IPS-NIHi7 (cell line): ENCODE results near the gene ZMAT3.
A peak's percentile ranks its signal among the peaks of the same experiment; 100 is the strongest.
"Not testable (repeated sequence)": the region's sequence is repeated elsewhere in the genome, so short reads cannot be mapped to it uniquely, and the experiment has no call there.

Experiments
- DNase-seq: peaks from one replicate; pipeline ENCODE4 v3.0.0; 2012; ENCODE audit warnings: mixed read lengths; ENCODE audit errors: extremely low spot score

The ZMAT3 gene

GRCh38 chr3:179068779-179069530, 2.7 kb downstream of the ZMAT3 start:
- DNase-seq: peak; percentile 37

- DNase-seq: no peak
Measured at GRCh38 chr3:179067839-179068238, 3.8 kb downstream of the ZMAT3 start.

- no peak for DNase-seq
Measured at GRCh38 chr3:179067291-179067690, 4.3 kb downstream of the ZMAT3 start.

GRCh38 chr3:179063945-179064560, 7.6 kb downstream of the ZMAT3 start:
- DNase-seq: no peak

- DNase-seq: no peak
Measured at GRCh38 chr3:179056326-179056725, 15.3 kb downstream of the ZMAT3 start.

- DNase-seq: not testable (repeated sequence)
Measured at GRCh38 chr3:179054565-179054964, 17.0 kb downstream of the ZMAT3 start.

- DNase-seq: no peak
Measured at GRCh38 chr3:179046497-179047353, 24.9 kb downstream of the ZMAT3 start.

- DNase-seq: no peak
Measured at GRCh38 chr3:179045719-179046402, 25.7 kb downstream of the ZMAT3 start.

GRCh38 chr3:179038899-179039251, 32.7 kb downstream of the ZMAT3 start:
- DNase-seq: not testable (repeated sequence)

GRCh38 chr3:179038216-179038898, 33.3 kb downstream of the ZMAT3 start:
- DNase-seq: no peak

- DNase-seq: peak; percentile 13
Measured at GRCh38 chr3:179037351-179037750, 34.3 kb downstream of the ZMAT3 start.

- DNase-seq: no peak
Measured at GRCh38 chr3:179036626-179037300, 34.8 kb downstream of the ZMAT3 start.

- no peak for DNase-seq
Measured at GRCh38 chr3:179036226-179036625, 35.4 kb downstream of the ZMAT3 start.

GRCh38 chr3:179035232-179035631, 36.4 kb downstream of the ZMAT3 start:
- no peak for DNase-seq

- not testable (repeated sequence) for DNase-seq
Measured at GRCh38 chr3:179033304-179033657, 38.3 kb downstream of the ZMAT3 start.

GRCh38 chr3:179032454-179033303, 38.9 kb downstream of the ZMAT3 start:
- DNase-seq: not testable (repeated sequence)

GRCh38 chr3:179029096-179029495, 42.5 kb downstream of the ZMAT3 start:
- DNase-seq: no peak

- DNase-seq: no peak
Measured at GRCh38 chr3:179028408-179028807, 43.2 kb downstream of the ZMAT3 start.

- peak; percentile 17 for DNase-seq
Measured at GRCh38 chr3:179027326-179027900, 44.2 kb downstream of the ZMAT3 start.

GRCh38 chr3:179026636-179027035, 45.0 kb downstream of the ZMAT3 start:
- no peak for DNase-seq
